ENCODE results near the gene SLC9A3.

The SLC9A3 gene

GRCh38 chr5:524234-524972 lies at the start of gene SLC9A3:
SLC9A3 (minus strand) TSS chr5:524449.
- TF ChIP-seq CTCF (IDR thresholded peaks at IDR 0.05; ENCODE audit: borderline replicate concordance, control extremely low read depth, extremely low read depth, insufficient read depth, missing control alignments) = no peak
- in situ Hi-C loops (cut with MboI; ENCODE audit: low sequenced_read_pairs, unreplicated experiment) = no loop called here
- no peak for DNase-seq (ENCODE audit: low spot score)

- in situ Hi-C loops (cut with MboI; ENCODE audit: low sequenced_read_pairs, unreplicated experiment) = no loop called here
- no peak for TF ChIP-seq CTCF (IDR thresholded peaks at IDR 0.05; ENCODE audit: borderline replicate concordance, control extremely low read depth, extremely low read depth, insufficient read depth, missing control alignments)
- no peak for DNase-seq (ENCODE audit: low spot score)
Measured at GRCh38 chr5:573976-574375, 49.7 kb upstream of the SLC9A3 start.

- in situ Hi-C loops (cut with MboI; ENCODE audit: low sequenced_read_pairs, unreplicated experiment) = no loop called here
- TF ChIP-seq CTCF (IDR thresholded peaks at IDR 0.05; ENCODE audit: borderline replicate concordance, control extremely low read depth, extremely low read depth, insufficient read depth, missing control alignments) = no peak
- DNase-seq (ENCODE audit: low spot score) = no peak
Measured at GRCh38 chr5:573206-573605, 49.0 kb upstream of the SLC9A3 start.

- no peak for TF ChIP-seq CTCF (IDR thresholded peaks at IDR 0.05; ENCODE audit: borderline replicate concordance, control extremely low read depth, extremely low read depth, insufficient read depth, missing control alignments)
- no peak for DNase-seq (ENCODE audit: low spot score)
- in situ Hi-C loops (cut with MboI; ENCODE audit: low sequenced_read_pairs, unreplicated experiment) = no loop called here
Measured at GRCh38 chr5:572398-573019, 48.3 kb upstream of the SLC9A3 start.

- no peak for TF ChIP-seq CTCF (IDR thresholded peaks at IDR 0.05; ENCODE audit: borderline replicate concordance, control extremely low read depth, extremely low read depth, insufficient read depth, missing control alignments)
- in situ Hi-C loops (cut with MboI; ENCODE audit: low sequenced_read_pairs, unreplicated experiment) = no loop called here
- no peak for DNase-seq (ENCODE audit: low spot score)
Measured at GRCh38 chr5:571791-572190, 47.5 kb upstream of the SLC9A3 start.

- in situ Hi-C loops (cut with MboI; ENCODE audit: low sequenced_read_pairs, unreplicated experiment) = no loop called here
- DNase-seq (ENCODE audit: low spot score) = no peak
- TF ChIP-seq CTCF (IDR thresholded peaks at IDR 0.05; ENCODE audit: borderline replicate concordance, control extremely low read depth, extremely low read depth, insufficient read depth, missing control alignments) = no peak
Measured at GRCh38 chr5:570886-571285, 46.6 kb upstream of the SLC9A3 start.

Measured in GM13976 (cell line).